Measurements from ENCODE around the gene PCSK5. TPM values are rescaled to one million over a fixed set of nuclear protein-coding genes. Genes with fewer than 3 reads are reported as not detected.

The PCSK5 gene
- total RNA-seq, 1 experiment from 2014 or later: 6.9 TPM

- TF ChIP-seq JUND (IDR thresholded peaks at IDR 0.05): no peak
- TF ChIP-seq POLR2A (IDR thresholded peaks at IDR 0.05; ENCODE audit: borderline replicate concordance, extremely low read depth, insufficient read depth, insufficient read length): no peak
- TF ChIP-seq, protein P1, sequence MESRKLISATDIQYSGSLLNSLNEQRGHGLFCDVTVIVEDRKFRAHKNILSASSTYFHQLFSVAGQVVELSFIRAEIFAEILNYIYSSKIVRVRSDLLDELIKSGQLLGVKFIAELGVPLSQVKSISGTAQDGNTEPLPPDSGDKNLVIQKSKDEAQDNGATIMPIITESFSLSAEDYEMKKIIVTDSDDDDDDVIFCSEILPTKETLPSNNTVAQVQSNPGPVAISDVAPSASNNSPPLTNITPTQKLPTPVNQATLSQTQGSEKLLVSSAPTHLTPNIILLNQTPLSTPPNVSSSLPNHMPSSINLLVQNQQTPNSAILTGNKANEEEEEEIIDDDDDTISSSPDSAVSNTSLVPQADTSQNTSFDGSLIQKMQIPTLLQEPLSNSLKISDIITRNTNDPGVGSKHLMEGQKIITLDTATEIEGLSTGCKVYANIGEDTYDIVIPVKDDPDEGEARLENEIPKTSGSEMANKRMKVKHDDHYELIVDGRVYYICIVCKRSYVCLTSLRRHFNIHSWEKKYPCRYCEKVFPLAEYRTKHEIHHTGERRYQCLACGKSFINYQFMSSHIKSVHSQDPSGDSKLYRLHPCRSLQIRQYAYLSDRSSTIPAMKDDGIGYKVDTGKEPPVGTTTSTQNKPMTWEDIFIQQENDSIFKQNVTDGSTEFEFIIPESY (IDR thresholded peaks at IDR 0.05; ENCODE audit: extremely low read depth, insufficient replicate concordance, low read length): no peak
- no peak for TF ChIP-seq RAD21 (IDR thresholded peaks at IDR 0.05; ENCODE audit: low read depth)
- no peak for TF ChIP-seq ELF1 (IDR thresholded peaks at IDR 0.05; ENCODE audit: borderline replicate concordance, low read depth)
- no peak for TF ChIP-seq MAX (IDR thresholded peaks at IDR 0.05)
Observed at GRCh38 chr9:76351006-76351405, 460.5 kb downstream of the PCSK5 start (continued).

DNA sequence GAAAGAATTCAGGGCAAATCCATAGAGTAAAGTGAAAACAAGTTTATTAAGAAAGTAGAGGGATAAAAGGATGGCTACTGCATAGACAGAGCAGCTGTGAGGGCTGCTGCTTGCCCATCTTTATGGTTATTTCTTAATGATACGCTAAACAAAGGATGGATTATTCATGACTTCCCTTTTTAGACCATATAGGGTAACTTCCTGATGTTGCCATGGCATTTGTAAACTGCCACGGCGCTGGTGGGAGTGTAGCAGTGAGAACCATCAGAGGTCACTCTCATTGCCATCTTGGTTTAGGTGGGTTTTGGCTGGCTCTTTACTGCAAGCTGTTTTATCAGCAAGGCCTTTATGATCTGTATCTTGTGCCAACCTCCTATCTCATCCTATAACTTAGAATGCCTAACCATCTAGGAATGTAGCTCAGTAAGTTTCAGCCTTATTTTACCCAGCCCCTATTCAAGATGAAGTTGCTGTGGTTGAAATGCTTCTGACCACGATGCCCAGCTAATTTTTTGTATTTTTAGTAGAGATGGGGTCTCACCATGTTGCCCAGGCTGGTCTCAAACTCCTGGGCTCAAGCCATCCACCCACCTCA is 461.6 kb downstream of the PCSK5 start:
- TF ChIP-seq FOSL1 (IDR thresholded peaks at IDR 0.05; ENCODE audit: low read depth): no peak
- TF ChIP-seq MAX (IDR thresholded peaks at IDR 0.05): no peak
- no peak for TF ChIP-seq ZNF274 (IDR thresholded peaks at IDR 0.05; ENCODE audit: low read depth, low read length)
- TF ChIP-seq CEBPB (IDR thresholded peaks at IDR 0.05; ENCODE audit: low read depth): no peak
- TF ChIP-seq YY1 (IDR thresholded peaks at IDR 0.05; ENCODE audit: extremely low read depth, insufficient replicate concordance, low read depth, low read length): no peak
- TF ChIP-seq EZH2phosphoT487 (IDR thresholded peaks at IDR 0.05; ENCODE audit: borderline replicate concordance): no peak
- Histone ChIP-seq H3K4me3 (replicated peaks in 1 of 2; ENCODE audit: low read depth in 1 of 2, low read length in 2 of 2) (no peak overlapping the region), H3K4me2 (ENCODE audit: low read length) (no peak overlapping the region), H2AFZ (ENCODE audit: low read depth, low read length, poor library complexity, severe bottlenecking) (no peak overlapping the region), H3K9me2 (ENCODE audit: insufficient read depth) (no peaks in the 10 kb centered on the region), H3K9me3 (ENCODE audit: control insufficient read depth in 1 of 2, insufficient read depth in 1 of 2, low read depth in 1 of 2, low read length in 2 of 2) (no peaks in the 10 kb centered on the region), H3K4me1 (ENCODE audit: control insufficient read depth in 1 of 2, insufficient read depth in 2 of 2, low read length in 2 of 2) (no peaks in the 10 kb centered on the region), H3K27ac (ENCODE audit: low read depth, low read length) (no peak overlapping the region), H3K36me3 (ENCODE audit: control insufficient read depth in 1 of 2, insufficient read depth in 2 of 2, low read length in 2 of 2) (no peaks in the 10 kb centered on the region), H3K79me2 (ENCODE audit: insufficient read depth, low read length) (no peaks in the 10 kb centered on the region), H3K9ac (ENCODE audit: low read length) (no peak overlapping the region), H3K27me3 (ENCODE audit: insufficient read depth, low read length) (no peaks in the 10 kb centered on the region), H4K20me1 (ENCODE audit: insufficient read depth) (no peaks in the 10 kb centered on the region)
- no peak for DNase-seq (ENCODE audit: low read depth, low spot score)
- ATAC-seq: no peak
- RAD21 ChIA-PET (ENCODE audit: low non-redundant PET in 1 of 2, low total read pairs in 2 of 2, uncharacterized antibody in 2 of 2, unreplicated experiment in 2 of 2): no interaction called here
- CTCF ChIA-PET: no interaction called here
- no TSS peak for BruUV-seq (replicated peaks)
- POLR2A ChIA-PET: no interaction called here
- intact Hi-C loops (cut with micrococcal nuclease): no loop called here
